HG03097 (cell line): Measurements from ENCODE around the gene CD2BP2.
A peak's percentile ranks its signal among the peaks of the same experiment; 100 is the strongest.
"Not testable (repeated sequence)": the region's sequence is repeated elsewhere in the genome, so short reads cannot be mapped to it uniquely, and the experiment has no call there.

ENCODE experiments used
- ATAC-seq: cut with Tn5 transposase; IDR thresholded peaks from one replicate; pipeline ENCODE4 v1.9.1; 2021; ENCODE audit not compliant: unreplicated experiment, low FRiP score

Gene CD2BP2

DNA sequence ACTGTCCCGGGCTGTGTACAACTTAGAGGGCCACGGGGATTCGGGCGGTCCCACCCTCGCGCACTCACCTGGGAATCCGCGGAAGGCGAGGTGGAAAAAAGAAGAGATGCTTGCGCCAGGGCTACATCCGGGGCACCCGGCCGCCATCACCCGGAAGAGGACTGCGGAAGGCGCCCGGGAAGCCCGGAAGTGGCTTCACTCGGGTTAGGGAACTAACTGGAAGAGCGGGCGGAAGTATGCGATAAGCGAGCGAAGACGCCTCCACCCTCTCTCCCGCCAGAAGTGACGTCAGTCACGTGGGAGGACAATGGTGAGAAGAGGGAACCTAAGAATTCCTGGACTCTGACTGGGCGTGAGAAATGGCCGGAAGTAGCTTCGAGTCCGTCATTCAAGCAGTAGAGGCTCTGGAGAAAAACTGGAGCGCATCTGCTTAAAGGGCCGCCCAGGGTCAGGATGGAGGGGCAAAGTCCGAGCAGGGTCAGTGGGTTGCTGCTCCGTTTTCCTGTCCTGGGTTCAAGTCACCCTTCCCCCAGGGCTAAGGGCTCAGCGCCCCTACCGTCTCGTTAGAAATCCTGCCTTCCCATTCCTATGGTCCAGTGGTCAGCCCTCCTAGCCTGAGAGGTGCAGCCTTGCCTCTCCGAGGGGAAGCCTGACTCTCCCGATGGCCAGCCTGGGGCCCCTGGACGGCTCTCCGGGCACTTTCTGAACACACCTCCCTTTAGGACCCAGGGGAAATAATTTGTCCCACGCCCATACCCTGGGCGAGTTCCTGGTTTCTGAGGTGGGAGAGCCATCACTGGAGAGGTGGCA lies at the start of gene CD2BP2:
Gene CD2BP2, minus strand, starts transcription at position 165 of the 810 bp plus-strand sequence. CDS start 627 bp downstream, outside the sequence.
- peak; percentile 38 for ATAC-seq

DNA sequence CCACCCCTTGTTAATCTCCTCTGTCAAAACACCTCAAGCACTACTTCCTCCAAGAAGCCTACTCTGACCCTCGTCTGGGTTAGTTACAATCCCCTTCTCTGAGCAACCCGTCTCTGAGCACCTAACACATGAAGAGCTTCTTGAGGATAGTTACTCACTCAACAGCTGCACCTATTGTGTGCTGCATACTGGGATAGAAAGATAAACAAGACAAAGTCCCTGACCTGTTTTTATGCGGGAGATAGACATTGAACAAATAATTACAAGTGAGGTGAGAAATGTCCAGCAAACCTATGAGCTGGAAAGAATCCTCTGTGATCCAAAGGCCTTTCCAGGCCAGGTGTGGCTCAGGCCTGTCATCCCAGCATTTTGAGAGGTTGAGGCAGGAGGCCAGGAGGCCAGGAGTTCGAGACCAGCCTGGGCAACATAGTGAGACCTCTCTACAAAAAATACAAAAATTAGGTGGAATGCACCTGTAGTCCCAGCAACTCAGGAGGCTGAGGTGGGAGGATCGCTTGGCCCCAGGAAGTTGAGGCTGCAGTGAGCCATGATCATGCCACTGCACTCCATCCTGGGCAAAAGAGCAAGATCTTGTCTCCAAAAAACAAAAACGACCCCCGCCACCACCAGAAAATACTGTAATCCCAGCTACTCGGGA lies 46.8 kb upstream of the CD2BP2 start:
- no peak for ATAC-seq

DNA sequence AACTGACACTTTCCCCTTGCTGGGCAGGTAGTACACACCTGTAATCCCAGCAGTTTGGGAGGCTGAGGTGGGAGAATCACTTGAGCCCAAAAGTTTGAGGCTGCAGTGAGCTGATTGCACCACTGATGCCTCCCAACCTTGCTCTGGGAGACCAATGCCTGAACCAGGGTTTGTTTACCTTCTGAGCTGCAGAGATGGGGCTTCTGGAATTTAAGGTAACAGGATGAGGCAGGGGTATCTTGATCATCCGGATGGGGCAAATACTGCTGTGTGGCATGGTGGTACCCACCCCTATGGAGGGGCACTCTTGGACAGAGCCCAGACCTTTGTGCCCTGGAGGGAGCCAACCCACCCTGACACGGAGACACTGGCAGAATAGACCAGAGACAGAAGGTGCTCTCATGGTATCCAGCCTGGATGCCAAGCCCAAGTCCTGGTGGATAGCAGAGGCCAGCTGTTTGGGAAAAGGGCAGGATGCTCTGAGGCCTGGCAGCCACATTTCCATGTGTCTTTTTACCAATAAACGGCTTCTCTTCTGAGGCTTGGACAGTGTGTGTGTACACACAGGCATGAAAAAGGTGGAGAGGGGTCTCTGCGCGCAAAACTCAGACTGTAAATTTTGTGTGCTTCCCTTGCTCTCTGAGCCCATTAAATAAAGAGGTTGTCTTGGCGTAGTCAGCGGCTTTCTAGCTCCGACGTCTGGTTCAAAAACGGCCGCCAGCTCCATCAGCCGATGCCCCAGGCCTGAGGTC lies 44.5 kb upstream of the CD2BP2 start:
- ATAC-seq = no peak

DNA sequence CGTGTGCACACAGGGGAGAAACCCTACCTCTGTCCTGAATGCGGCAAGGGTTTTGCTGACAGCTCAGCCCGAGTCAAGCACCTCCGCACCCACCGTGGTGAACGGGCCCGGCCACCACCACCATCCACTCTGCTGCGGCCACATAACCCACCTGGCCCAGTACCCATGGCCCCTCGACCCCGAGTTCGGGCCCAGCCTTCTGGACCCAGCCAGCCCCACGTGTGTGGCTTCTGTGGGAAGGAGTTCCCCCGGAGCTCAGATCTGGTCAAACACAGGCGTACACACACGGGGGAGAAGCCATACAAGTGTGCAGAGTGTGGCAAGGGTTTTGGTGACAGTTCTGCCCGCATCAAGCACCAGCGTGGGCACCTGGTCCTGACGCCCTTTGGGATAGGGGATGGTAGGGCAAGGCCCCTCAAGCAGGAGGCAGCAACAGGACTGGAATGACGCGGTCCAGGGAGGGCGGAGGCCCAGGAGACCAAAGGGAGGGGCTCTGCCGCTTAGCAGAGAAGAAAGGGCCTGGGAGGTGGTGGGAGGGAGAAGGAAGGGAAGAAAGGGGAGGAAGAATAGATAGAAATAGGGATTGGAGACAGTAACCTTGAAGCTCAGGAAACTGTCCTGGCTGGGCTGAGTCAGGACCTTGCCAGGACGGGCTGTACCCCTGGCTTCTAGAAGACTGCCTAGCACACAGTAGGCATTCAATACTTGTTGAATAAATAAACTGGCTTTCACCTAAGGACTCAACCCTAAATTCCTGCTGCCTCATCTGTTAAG lies 43.7 kb upstream of the CD2BP2 start:
- no peak for ATAC-seq

DNA sequence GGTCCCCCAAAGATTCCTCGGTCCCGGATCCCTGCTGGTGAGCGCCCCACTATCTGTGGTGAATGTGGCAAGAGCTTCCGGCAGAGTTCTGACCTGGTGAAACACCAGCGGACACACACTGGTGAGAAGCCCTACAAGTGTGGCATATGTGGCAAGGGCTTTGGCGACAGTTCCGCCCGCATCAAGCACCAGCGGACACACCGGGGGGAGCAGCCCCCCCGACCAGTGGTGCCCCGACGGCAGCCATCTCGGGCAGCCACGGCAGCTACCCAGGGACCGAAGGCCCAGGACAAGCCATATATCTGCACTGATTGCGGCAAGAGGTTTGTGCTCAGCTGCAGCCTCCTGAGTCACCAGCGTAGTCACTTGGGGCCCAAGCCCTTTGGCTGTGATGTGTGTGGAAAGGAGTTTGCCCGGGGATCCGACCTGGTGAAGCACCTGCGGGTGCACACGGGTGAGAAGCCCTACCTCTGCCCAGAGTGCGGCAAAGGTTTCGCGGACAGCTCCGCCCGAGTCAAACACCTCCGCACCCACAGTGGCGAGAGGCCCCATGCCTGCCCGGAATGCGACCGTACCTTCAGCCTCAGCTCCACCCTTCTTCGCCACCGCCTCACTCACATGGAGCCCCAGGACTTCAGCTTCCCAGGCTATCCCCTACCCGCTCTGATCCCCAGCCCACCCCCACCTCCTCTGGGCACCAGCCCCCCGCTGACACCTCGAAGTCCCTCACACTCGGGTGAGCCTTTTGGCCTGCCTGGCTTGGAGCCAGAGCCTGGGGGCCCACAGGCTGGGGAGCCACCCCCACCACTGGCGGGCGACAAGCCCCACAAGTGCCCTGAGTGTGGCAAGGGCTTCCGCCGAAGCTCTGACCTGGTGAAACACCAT lies 42.9 kb upstream of the CD2BP2 start:
- no peak for ATAC-seq

DNA sequence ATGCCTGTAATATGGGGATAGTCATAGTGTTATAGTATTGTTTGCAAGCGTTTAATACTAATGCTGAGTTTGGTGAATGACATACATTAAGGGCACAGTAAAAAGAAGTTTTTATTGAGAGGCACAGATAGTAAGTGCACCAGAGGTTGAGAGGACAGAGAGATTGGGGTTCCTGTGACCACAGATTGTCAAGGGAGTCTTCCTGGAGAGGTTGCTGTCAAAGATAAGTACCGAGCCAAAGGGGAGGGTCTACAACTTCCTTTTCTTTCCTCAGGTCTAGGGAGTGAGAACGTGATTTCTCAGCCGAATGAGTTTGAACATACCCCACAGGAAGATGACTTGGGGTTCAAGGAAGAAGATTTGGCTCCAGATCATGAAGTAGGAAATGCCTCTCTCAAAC lies 41.9 kb upstream of the CD2BP2 start:
- no peak for ATAC-seq

DNA sequence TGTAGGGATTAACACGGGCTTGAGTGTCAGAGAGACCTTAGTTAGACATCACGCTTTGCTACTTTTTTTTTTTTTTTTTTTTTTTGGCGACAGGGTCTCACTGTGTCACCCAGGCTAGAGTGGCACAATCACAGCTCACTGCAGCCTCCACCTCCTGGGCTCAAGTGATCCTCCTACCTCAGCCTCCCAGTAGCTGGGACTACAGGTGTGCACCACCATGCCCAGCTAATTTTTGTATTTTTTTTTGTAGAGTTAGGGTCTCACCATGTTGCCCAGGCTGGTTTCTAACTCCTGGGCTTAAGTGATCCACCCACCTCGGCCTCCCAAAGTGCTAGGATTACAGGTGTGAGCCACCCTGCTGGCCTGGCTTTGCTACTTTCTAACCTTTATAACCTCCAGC lies 41.5 kb upstream of the CD2BP2 start:
- ATAC-seq = not testable (repeated sequence)

DNA sequence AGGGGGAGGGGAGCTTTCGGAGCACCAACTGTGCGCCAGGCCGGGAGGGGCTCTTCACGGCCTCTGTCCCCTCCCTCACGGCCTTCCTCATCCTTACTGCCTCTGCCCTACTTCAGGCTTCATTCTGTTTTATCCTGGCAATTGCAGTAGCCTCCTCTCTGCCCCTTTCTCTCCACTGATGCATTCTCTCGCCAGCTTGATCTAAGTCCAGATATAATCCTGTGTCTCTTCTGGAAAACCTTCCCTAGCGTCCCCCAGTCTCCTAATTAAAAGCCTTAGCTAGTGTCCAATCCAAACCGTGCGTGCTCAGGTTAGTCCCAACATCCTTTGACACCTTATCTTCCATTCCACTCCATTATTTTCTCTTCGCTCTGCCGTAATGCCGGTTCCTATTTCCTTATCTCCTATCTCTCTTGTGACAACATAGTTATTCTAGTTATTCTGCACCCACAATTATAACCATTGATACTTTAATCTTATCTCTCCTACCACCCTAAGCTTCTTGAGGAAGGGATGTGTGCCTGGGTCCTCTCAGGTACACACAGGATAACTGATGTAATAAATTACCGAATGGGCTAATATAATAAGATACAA lies 41.0 kb upstream of the CD2BP2 start:
- no peak for ATAC-seq

DNA sequence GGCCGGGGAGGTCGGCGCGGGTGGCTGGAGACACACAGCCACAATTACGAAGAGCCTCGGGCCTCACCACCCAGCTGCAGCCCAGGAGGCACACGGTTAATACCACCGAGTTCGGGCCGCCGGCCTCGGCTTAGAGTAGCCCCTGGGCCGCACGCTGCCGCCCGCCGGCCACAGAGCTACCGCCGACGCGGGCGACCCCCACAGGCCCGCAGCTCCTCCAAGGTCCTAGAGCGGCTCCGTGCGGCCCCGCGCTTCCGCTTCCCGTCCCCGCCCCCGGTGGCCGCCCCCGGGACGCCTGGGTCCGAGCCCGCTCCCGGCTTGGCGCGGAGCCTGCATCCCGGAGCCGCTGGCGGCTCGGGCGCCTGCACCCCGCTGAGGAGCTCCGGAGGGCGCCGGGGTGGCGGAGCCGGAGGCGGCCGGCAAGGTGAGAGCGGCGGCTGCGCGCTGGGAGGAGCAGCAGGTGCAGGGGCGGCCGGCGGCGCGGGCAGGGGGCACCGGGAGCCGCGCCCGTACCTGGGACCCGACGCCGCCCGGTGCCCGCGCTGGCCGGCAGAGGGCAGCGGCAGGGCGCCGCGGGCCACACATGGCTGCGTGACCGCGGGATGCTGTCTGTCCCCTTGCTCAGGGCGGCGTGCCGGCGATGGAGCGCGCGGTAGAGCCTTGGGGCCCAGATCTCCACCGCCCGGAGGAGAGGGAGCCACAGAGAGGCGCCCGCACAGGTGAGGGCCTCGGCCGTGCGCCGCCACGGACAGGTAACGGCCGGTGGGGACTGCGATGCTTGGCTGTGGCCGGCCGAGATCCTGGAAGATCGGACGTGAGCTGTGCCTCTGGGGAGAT lies 40.3 kb upstream of the CD2BP2 start, which contains the start of gene ZNF48:
Gene ZNF48, plus strand, starts transcription at position 266 of the 837 bp plus-strand sequence. Its CDS starts 375 bp downstream, at position 641.
- peak; percentile 45 for ATAC-seq

DNA sequence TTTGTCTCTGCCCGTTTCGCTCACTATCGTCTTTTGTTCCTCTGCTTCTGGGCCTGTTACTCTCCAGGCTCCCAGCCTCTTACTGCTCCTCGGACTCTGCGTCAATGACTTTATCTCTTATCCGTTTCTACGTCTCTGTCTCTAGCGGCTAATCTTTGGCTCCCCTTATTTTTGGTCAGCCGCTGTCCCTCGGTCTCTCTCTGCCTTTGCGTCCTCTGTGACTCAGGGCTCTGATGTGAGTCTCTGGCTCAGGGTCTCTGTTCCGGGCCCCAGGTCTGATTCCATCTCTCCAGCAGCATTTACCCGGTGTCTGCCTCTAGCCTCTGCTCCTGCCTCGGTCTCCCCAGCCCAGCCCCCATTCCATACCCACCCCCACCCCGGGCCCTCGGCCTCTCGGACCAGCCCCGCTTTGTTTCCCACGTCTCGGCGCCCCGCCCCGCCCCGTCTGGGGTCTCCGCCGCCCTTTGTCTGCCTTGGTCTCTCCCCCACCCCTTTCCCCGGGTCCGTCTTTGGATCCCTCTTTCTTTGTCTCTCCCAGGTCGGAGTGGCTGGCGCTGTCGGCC lies 39.6 kb upstream of the CD2BP2 start:
- no peak for ATAC-seq

DNA sequence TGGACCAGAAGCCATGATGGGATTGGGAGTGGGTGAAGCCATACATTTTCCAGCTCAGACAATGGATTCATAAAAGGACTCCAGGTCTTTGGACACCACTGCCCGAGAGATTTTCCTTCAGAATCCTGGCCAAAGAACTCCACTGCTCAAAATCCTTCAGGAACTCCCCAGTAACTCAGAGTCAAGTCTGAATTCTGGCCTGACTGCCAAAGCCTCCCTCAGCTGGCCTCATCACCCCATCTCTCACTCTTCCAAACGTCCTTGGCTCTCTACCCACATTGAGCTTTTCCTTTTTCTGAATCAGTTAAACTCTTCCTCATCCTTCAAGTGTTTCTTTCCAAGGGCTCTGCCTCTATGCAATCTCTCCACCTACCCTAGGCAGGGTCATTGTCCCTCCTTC lies 28.4 kb upstream of the CD2BP2 start:
- no peak for ATAC-seq

DNA sequence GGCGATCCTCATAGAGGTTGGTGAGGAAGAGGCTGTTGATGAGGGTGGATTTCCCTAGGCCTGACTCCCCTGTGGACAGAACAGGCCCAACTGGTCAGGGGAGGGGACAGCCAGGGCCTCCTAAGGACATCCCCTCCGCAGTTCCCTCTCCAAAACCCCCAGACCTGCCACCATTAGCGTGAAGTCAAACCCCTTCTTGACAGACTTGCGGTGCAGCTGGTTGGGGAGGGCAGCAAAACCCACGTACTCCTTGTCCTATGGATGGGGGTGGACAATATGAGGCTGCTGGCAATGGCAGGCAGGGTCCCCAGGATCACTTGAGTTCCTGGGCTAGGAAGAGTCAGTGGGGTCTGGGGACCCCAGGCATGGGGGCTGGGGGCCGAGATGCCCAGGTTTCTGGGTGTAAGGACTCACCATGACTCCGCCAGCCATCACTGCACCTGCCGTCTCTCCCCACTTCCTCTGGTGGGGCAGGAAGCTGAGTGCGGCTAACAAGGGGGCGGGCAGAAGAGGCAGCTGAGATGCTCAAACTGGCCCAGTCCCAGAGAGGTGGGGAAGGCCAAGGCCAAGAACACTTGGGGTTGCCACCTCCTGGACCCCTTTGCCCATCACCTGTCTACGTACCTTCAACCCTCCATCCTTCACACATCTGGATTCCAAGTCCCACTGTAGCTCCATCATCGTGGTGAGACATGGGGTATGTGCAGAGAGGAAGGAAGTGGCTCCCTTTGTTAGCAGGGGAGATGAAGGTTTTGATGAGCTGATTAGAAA lies 27.2 kb upstream of the CD2BP2 start, which contains the start of gene SEPTIN1:
Gene SEPTIN1, minus strand, starts transcription at position 451 of the 771 bp plus-strand sequence. Its CDS starts 19 bp downstream, at position 432.
- ATAC-seq = no peak

DNA sequence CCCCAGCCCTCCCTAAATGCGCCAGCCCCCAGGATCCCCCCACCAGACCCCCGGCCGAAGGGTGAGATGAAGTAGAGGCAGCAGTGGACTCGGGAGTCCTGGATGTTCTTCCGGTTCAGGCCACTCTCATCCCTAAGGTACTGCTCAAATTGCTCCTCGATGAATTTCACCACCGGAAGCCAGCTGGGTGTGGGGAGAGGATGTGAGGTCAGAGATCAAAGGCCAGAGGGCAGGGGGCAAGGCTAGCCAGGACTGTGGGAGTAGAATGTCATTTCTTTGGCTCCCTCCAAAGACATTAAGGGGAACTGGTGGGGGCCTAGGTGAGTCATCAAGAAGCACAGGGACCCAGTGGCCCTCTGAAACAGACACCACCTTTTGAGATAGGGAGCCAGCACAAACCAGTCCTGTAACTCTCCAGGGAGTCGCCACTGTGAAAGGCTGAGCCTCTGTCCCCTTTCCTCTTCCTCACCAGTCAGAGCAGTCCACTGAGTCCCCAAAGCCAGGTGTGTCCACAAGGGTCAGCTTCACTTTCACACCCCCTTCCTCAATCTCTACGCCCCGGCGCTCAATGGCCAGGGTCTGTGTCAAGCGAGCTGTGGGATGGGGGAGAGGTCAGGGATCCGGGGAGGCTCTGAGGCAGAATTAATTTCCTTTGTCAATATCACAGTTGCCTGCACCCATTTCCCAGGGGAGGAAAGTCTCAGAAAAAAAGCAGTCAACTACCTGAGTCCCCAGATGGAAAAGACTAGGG lies 26.4 kb upstream of the CD2BP2 start:
- ATAC-seq = no peak

DNA sequence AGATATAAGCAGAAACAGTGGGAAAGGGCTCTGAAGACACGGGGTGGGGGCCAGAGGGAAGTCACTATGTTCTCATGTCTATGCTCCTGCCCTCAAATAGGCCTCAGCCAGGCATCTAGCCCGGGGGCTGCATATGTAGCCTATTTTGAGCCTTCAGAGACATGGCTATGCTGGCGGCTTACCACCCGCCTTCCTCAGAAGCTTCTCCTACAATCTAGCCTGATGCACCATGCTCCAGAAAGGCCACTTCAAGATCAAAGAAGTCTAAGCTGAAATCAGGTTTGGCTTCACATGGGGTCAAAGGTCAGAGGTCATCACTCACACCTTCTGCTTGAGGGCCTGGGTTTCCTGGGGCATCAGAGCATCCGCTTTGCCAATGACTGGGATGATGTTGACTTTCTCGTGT lies 25.7 kb upstream of the CD2BP2 start:
- no peak for ATAC-seq

DNA sequence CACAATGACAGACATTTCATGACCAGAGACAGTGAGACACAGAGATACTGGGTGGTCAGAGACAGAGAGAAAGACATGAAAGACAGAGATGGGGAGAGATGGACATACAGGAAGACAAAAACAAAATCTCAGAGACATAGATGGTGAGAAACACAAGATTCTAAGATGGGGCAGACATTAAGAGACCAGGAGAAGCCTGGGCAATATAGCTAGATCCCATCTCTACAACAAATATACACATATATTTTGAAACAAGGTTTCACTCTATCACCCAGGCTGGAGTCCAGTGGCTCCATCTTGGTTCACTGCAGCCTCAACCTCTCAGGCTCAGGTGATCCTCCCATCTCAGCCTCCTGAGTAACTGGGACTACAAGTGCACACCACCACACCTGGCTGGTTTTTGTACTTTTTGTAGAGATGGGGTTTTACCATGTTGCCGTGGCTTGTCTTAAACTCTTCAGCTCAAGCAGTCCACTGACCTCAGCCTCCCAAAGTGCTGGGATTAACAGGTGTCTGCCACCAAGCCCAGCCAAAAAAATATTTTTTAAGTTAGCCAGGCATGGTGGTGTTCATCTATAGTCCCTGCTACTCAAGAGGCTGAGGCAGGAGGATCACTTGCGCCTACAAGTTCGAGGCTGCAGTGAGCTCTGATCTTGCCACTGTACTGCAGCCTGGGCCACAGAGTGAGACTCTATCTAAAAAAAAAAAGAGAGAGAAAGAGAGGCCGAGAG lies 25.1 kb upstream of the CD2BP2 start:
- no peak for ATAC-seq
